Glutamatergic neuron (in vitro differentiated cells): ENCODE measurements around the gene FGF3. TPM values are rescaled to one million over a fixed set of nuclear protein-coding genes. Genes with fewer than 3 reads are reported as not detected.

Experiments
- DNase-seq: peaks from one replicate; pipeline ENCODE4 v3.0.0; 2022
- H3K27ac Mint-ChIP-seq: one replicate; pipeline ENCODE4 v1.8.0; 2020; ENCODE audit warnings: mild to moderate bottlenecking, mixed read lengths, inconsistent platforms; ENCODE audit not compliant: unreplicated experiment
- H3K27me3 Mint-ChIP-seq: one replicate; pipeline ENCODE4 v1.8.0; 2020; ENCODE audit warnings: mild to moderate bottlenecking, moderate library complexity, mixed read lengths, inconsistent platforms; ENCODE audit not compliant: unreplicated experiment
- H3K36me3 Mint-ChIP-seq: one replicate; pipeline ENCODE4 v1.8.0; 2020; ENCODE audit warnings: mild to moderate bottlenecking, mixed read lengths, inconsistent platforms; ENCODE audit not compliant: unreplicated experiment
- H3K4me1 Mint-ChIP-seq: one replicate; pipeline ENCODE4 v1.8.0; 2020; ENCODE audit warnings: mild to moderate bottlenecking, low read depth, mixed read lengths, inconsistent platforms; ENCODE audit not compliant: unreplicated experiment
- H3K4me3 Mint-ChIP-seq: one replicate; pipeline ENCODE4 v1.8.0; 2020; ENCODE audit warnings: mild to moderate bottlenecking, mixed read lengths, inconsistent platforms; ENCODE audit not compliant: unreplicated experiment
- H3K9me3 Mint-ChIP-seq: one replicate; pipeline ENCODE4 v1.8.0; 2020; ENCODE audit warnings: mild to moderate bottlenecking, moderate library complexity, mixed read lengths, inconsistent platforms; ENCODE audit not compliant: unreplicated experiment
- total RNA-seq: library from RNA; stranded (reverse); fragmentation: NEBNext Ultra II Directional; extraction: Animal tissue kit (Norgen Biotek cat#: 25700); gene quantifications from one replicate; pipeline ENCODE4 v1.2.1, GENCODE V29; 2021; ENCODE audit not compliant: unreplicated experiment
- TF ChIP-seq, protein P1 (sequence below): fragments of 200-600 bp; sonication (generic); IDR thresholded peaks from one replicate; pipeline ENCODE4 v1.5.0; 2021; ENCODE audit not compliant: partially characterized antibody, unreplicated experiment

The FGF3 gene
- total RNA-seq, 1 donor from 2014 or later: not detected

- no peak overlapping the region for H3K27ac Mint-ChIP-seq
- TF ChIP-seq, protein P1, sequence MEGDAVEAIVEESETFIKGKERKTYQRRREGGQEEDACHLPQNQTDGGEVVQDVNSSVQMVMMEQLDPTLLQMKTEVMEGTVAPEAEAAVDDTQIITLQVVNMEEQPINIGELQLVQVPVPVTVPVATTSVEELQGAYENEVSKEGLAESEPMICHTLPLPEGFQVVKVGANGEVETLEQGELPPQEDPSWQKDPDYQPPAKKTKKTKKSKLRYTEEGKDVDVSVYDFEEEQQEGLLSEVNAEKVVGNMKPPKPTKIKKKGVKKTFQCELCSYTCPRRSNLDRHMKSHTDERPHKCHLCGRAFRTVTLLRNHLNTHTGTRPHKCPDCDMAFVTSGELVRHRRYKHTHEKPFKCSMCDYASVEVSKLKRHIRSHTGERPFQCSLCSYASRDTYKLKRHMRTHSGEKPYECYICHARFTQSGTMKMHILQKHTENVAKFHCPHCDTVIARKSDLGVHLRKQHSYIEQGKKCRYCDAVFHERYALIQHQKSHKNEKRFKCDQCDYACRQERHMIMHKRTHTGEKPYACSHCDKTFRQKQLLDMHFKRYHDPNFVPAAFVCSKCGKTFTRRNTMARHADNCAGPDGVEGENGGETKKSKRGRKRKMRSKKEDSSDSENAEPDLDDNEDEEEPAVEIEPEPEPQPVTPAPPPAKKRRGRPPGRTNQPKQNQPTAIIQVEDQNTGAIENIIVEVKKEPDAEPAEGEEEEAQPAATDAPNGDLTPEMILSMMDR: no peak
- H3K9me3 Mint-ChIP-seq: peaks cover 7% of the 10 kb centered on the region
- peaks cover 6% of the 10 kb centered on the region for H3K36me3 Mint-ChIP-seq
- H3K27me3 Mint-ChIP-seq: peaks cover 13% of the 10 kb centered on the region
- H3K4me1 Mint-ChIP-seq: peaks cover 18% of the 10 kb centered on the region
- no peak overlapping the region for H3K4me3 Mint-ChIP-seq
- no peak for DNase-seq
Observed at GRCh38 chr11:69812946-69813345, 6.3 kb downstream of the FGF3 start.

DNA sequence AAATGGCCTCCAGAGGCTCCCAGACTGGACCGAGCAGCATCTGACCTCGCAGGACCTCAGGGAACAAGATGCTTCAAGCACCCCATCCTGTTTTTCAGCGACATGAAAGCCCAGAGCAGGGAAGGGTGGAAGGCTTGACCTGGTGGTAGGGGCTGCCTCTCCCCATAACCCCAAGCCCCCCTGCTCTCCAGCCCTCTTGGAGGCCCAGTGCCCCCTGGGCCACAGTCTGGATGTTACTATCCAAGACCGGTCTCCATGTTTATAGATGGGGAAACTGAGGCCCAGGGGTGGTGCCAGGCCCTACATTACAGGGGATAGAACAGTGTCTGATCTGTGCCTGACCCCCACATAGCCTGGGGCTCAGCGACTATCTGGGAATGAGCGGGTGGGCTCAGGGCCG lies 7.0 kb downstream of the FGF3 start:
- Mint-ChIP-seq H3K4me3 (no peak overlapping the region), H3K36me3 (peaks cover 6% of the 10 kb centered on the region), H3K9me3 (peaks cover 7% of the 10 kb centered on the region), H3K4me1 (peaks cover 18% of the 10 kb centered on the region), H3K27ac (no peak overlapping the region), H3K27me3 (peaks cover 16% of the 10 kb centered on the region)
- DNase-seq: no peak
- TF ChIP-seq, protein P1: no peak

DNA sequence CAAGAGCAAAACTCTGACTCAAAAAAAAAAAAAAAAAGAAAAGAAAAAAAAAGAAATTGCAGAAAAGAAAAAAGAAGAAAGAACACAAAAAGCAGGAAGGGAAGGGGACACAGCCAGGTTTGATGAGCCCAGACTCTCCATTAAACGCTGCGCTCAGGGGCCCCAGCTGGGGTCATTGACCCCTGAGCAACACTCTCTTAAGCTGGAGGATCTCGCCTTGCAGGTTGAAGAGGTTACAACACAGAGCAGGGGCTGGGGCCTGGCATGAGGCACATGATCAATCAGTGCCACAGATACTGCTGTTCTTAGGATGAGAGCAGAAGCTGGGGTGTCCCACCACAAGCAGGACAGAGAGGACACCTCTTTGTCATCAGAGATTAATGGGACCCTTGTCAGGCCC lies 7.8 kb downstream of the FGF3 start:
- H3K36me3 Mint-ChIP-seq: peaks cover 6% of the 10 kb centered on the region
- TF ChIP-seq, protein P1: no peak
- H3K4me1 Mint-ChIP-seq: peaks cover 18% of the 10 kb centered on the region
- no peak overlapping the region for H3K4me3 Mint-ChIP-seq
- no peak for DNase-seq
- no peak overlapping the region for H3K27ac Mint-ChIP-seq
- H3K9me3 Mint-ChIP-seq: peaks cover 7% of the 10 kb centered on the region
- H3K27me3 Mint-ChIP-seq: peaks cover 19% of the 10 kb centered on the region

DNA sequence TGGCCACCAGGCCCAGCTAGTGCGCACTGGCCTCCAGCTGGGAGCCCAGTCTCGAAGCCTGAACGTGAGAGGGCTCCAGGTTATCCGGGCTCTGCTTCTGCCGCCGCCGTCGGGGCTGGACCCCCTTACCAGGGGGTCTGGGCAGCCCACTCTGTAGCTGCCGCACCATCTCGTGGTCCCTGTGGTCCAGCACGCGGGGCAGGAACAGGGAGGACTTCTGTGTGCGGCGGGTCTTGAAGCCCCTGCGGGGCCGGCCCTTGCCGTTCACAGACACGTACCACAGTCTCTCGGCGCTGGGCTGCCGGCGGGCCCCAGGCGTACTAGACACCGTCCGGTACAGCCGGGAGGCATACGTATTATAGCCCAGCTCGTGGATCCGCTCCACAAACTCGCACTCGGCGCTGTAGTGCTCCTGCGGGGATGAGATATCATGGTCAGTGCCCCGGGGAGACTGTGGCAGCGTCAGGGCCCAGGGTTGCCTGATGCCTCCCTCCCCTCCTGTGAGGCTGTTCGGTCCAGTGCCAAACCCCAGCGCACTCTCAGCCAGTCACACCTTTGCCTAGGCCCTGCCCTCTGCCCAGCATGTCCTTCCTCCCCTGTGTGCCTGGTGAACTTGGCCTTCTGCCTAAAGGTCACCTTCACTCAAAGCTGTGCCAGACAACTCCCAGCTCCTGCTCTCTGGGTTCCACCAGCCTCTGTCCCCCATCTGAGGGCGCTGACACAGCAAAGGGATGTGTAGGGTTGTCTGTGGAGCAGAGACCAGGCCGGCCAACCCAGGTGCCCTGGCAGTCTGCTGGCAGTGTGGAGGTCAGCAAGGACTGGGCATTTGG lies 8.7 kb downstream of the FGF3 start:
- Mint-ChIP-seq H3K4me3 (no peak overlapping the region), H3K9me3 (peaks cover 7% of the 10 kb centered on the region), H3K27me3 (peaks cover 17% of the 10 kb centered on the region), H3K36me3 (peaks cover 6% of the 10 kb centered on the region), H3K4me1 (peaks cover 18% of the 10 kb centered on the region), H3K27ac (no peak overlapping the region)
- DNase-seq: no peak
- TF ChIP-seq, protein P1: no peak

- Mint-ChIP-seq H3K36me3 (peaks cover under 1% of the 10 kb centered on the region), H3K27me3 (peaks cover 10% of the 10 kb centered on the region), H3K9me3 (peaks cover 3% of the 10 kb centered on the region), H3K4me3 (no peak overlapping the region), H3K4me1 (peaks cover 18% of the 10 kb centered on the region), H3K27ac (no peak overlapping the region)
- DNase-seq: no peak
- TF ChIP-seq, protein P1: no peak
Observed at GRCh38 chr11:69808667-69809086, 10.5 kb downstream of the FGF3 start.
